Forelimb muscle (tissue), 1 donor: Measurements from ENCODE around the gene DRD4. TPM values are rescaled to one million over a fixed set of nuclear protein-coding genes. Genes with fewer than 3 reads are reported as not detected.
A peak's percentile ranks its signal among the peaks of the same experiment; 100 is the strongest.

ENCODE experiments used
- DNase-seq: peaks from one replicate; pipeline ENCODE4 v3.0.0-alpha.2; 2013; ENCODE audit warnings: low read depth
- polyA plus RNA-seq: library from polyadenylated mRNA; unstranded; fragments of 120-200 nt; gene quantifications from one replicate; pipeline ENCODE4 v1.2.1, GENCODE V29; 2013; ENCODE audit not compliant: insufficient read length

DRD4 gene
- polyA plus RNA-seq, 1 donor = 1.1 TPM

- DNase-seq = no peak
Measured at GRCh38 chr11:610146-610801, 26.8 kb upstream of the DRD4 start.

GRCh38 chr11:611001-611996, 25.8 kb upstream of the DRD4 start:
- no peak for DNase-seq

- DNase-seq = no peak
Measured at GRCh38 chr11:612201-612960, 24.7 kb upstream of the DRD4 start.

GRCh38 chr11:612961-613300, 24.1 kb upstream of the DRD4 start:
- DNase-seq = no peak

- no peak for DNase-seq
Measured at GRCh38 chr11:613369-613968, 23.6 kb upstream of the DRD4 start.

GRCh38 chr11:614021-614622, 22.9 kb upstream of the DRD4 start:
- no peak for DNase-seq

- no peak for DNase-seq
Measured at GRCh38 chr11:614623-615503, 22.2 kb upstream of the DRD4 start.

- peak; percentile 73 for DNase-seq
Measured at GRCh38 chr11:615504-616319, 21.4 kb upstream of the DRD4 start, which contains the start of gene IRF7. Gene IRF7, minus strand, starts transcription at chr11:615950. Its CDS starts 586 bp downstream, at chr11:615364.

GRCh38 chr11:616320-617198, 20.5 kb upstream of the DRD4 start:
- no peak for DNase-seq

GRCh38 chr11:617199-617911, 19.7 kb upstream of the DRD4 start:
- no peak for DNase-seq

- DNase-seq = no peak
Measured at GRCh38 chr11:617912-618682, 19.0 kb upstream of the DRD4 start.

- no peak for DNase-seq
Measured at GRCh38 chr11:618856-619627, 18.0 kb upstream of the DRD4 start.

GRCh38 chr11:619628-620050, 17.4 kb upstream of the DRD4 start:
- no peak for DNase-seq

- DNase-seq = no peak
Measured at GRCh38 chr11:620201-620600, 16.9 kb upstream of the DRD4 start.

GRCh38 chr11:620935-621814, 15.9 kb upstream of the DRD4 start:
- DNase-seq = no peak
